GM19468 (cell line): ENCODE data around the gene TRUB1.

ENCODE experiments used
- ATAC-seq: cut with Tn5 transposase; IDR thresholded peaks from one replicate; pipeline ENCODE4 v1.9.1; 2021; ENCODE audit warnings: mild to moderate bottlenecking, moderate library complexity, moderate number of reproducible peaks; ENCODE audit not compliant: unreplicated experiment; ENCODE audit errors: extremely low read depth

TRUB1 gene

GRCh38 chr10:115026056-115026745 is 88.2 kb downstream of the TRUB1 start:
- no peak for ATAC-seq

- no peak for ATAC-seq
Observed at GRCh38 chr10:115026746-115027140, 88.7 kb downstream of the TRUB1 start.
